ENCODE results near the gene SHANK2. TPM values are rescaled to one million over a fixed set of nuclear protein-coding genes. Genes with fewer than 3 reads are reported as not detected.

Gene SHANK2
- under 1 TPM; 0.12 to 0.28 TPM for total RNA-seq

DNA sequence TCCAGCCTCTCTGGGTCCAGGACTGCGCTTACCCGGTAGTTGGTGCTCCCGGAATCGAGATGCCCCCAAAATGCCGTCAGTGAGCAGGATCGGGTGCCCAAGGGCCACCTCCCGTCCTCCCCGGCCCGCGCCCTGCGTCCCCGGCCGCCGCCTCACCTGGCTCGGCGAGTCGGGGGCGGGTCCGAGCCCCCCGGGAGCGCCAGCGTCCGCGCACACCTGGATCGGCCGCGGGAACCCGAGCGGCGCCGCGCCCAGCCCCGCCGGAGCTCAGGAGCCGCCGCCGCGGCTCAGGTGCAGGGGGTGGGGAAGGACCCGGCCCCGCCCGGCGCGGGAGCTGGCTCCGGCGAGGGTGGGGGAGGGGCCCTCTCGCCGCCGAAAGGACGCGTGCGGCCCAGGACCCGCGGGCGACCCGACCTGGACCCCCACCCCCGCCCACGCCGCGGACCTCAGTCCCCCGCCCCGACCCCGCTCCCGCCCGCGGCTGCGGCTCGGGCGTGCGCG is at the start of gene SHANK2:
Gene SHANK2, minus strand, starts transcription at position 309 of the 501 bp plus-strand sequence. CDS start 105,251 bp downstream, outside the sequence.
- no peak for ATAC-seq (replicated peaks in 1 of 2)
- H3K4me1 Mint-ChIP-seq (ENCODE audit: low read depth): no peaks in the 10 kb centered on the region
- no peak within 1 kb of the TSS for H3K27ac Mint-ChIP-seq
- no peak for DNase-seq
- H3K9me3 Mint-ChIP-seq: no peaks in the 10 kb centered on the region
- H3K4me3 Mint-ChIP-seq: peak within 1 kb of the TSS in 1 of 2 donors; percentile 29
- peaks cover 58% of the 10 kb centered on the region for H3K27me3 Mint-ChIP-seq (ENCODE audit: low read depth)
- no peaks in the 10 kb centered on the region for H3K36me3 Mint-ChIP-seq (ENCODE audit: insufficient read depth in 2 of 2)

- Mint-ChIP-seq H3K27me3 (ENCODE audit: low read depth) (peaks cover 4% of the 10 kb centered on the region), H3K9me3 (no peaks in the 10 kb centered on the region), H3K27ac (no peak overlapping the region), H3K4me3 (no peak overlapping the region), H3K36me3 (ENCODE audit: insufficient read depth in 2 of 2) (no peaks in the 10 kb centered on the region), H3K4me1 (ENCODE audit: low read depth) (no peaks in the 10 kb centered on the region)
- no peak for ATAC-seq (replicated peaks in 1 of 2)
- no peak for DNase-seq
Measured at GRCh38 chr11:71301858-71302533, 49.6 kb upstream of the SHANK2 start.

GRCh38 chr11:71301046-71301857 is 48.9 kb upstream of the SHANK2 start:
- Mint-ChIP-seq H3K4me1 (ENCODE audit: low read depth) (no peaks in the 10 kb centered on the region), H3K4me3 (no peak overlapping the region), H3K27me3 (ENCODE audit: low read depth) (peaks cover 4% of the 10 kb centered on the region), H3K36me3 (ENCODE audit: insufficient read depth in 2 of 2) (no peaks in the 10 kb centered on the region), H3K9me3 (no peaks in the 10 kb centered on the region), H3K27ac (no peak overlapping the region)
- ATAC-seq (replicated peaks in 1 of 2): no peak
- DNase-seq: no peak

GRCh38 chr11:71300187-71300586 is 47.8 kb upstream of the SHANK2 start:
- H3K27me3 Mint-ChIP-seq (ENCODE audit: low read depth): peaks cover 4% of the 10 kb centered on the region
- peaks cover 0 to 3% of the 10 kb centered on the region in 2 donors for H3K9me3 Mint-ChIP-seq

GRCh38 chr11:71298761-71299181 is 46.4 kb upstream of the SHANK2 start:
- Mint-ChIP-seq H3K4me1 (ENCODE audit: low read depth) (no peaks in the 10 kb centered on the region), H3K27me3 (ENCODE audit: low read depth) (peaks cover 4% of the 10 kb centered on the region), H3K9me3 (peaks cover 0 to 3% of the 10 kb centered on the region in 2 donors), H3K27ac (no peak overlapping the region), H3K4me3 (no peak overlapping the region), H3K36me3 (ENCODE audit: insufficient read depth in 2 of 2) (no peaks in the 10 kb centered on the region)
- ATAC-seq (replicated peaks in 1 of 2) (no peak), DNase-seq (no peak)

More at GRCh38 chr11:71300187-71300586, 47.8 kb upstream of the SHANK2 start:
- DNase-seq (no peak), ATAC-seq (replicated peaks in 1 of 2) (no peak)
- H3K4me3 Mint-ChIP-seq: no peak overlapping the region
- no peak overlapping the region for H3K27ac Mint-ChIP-seq
- H3K4me1 Mint-ChIP-seq (ENCODE audit: low read depth): no peaks in the 10 kb centered on the region
- H3K36me3 Mint-ChIP-seq (ENCODE audit: insufficient read depth in 2 of 2): no peaks in the 10 kb centered on the region

- H3K27ac Mint-ChIP-seq: no peak overlapping the region
- DNase-seq: no peak
- no peak for ATAC-seq (replicated peaks in 1 of 2)
- H3K4me1 Mint-ChIP-seq (ENCODE audit: low read depth): no peaks in the 10 kb centered on the region
- peaks cover 2 to 3% of the 10 kb centered on the region in 2 donors for H3K9me3 Mint-ChIP-seq
- H3K27me3 Mint-ChIP-seq (ENCODE audit: low read depth): peaks cover 4% of the 10 kb centered on the region
- H3K4me3 Mint-ChIP-seq: no peak overlapping the region
- H3K36me3 Mint-ChIP-seq (ENCODE audit: insufficient read depth in 2 of 2): no peaks in the 10 kb centered on the region
Measured at GRCh38 chr11:71298016-71298550, 45.7 kb upstream of the SHANK2 start.

DNA sequence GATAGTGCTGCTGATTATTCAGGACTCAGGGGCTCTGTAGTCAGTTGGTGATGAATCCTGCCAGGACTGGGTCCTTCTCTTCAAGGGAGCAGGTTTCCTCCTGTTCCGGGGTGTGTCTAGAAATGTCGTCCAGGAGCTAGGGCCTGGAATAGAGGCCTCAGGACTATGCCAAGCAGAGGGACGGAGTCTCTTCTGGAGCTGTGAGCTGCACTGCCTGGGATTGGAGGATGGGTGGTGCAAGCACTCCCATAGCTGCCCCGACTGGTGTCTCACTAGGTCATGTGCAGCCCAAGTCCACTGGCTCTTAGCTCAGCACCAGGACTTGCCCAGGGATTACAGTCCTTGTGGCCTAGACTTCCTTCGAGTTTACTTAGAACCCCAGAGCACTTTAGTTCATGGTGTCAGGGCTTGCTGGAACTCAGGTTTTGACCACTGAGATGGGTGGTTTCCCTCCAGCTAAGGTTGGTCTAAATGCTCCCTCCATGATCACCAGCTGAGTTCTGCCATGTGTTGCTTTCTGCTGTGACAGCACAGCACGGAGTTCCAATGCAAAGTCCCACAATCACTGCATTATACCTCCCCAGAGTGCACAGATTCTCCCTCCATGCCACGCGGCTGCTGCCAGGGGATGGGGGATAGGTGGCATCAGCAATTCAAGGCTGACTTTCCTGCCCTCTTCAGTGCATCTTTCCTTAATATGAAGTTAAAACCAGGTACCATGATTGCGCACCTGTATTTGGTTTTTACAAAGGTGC is 42.6 kb upstream of the SHANK2 start:
- Mint-ChIP-seq H3K4me1 (ENCODE audit: low read depth) (no peaks in the 10 kb centered on the region), H3K9me3 (peaks cover 3 to 11% of the 10 kb centered on the region in 2 donors), H3K27me3 (ENCODE audit: low read depth) (peaks cover 4% of the 10 kb centered on the region), H3K36me3 (ENCODE audit: insufficient read depth in 2 of 2) (peaks cover 3 to 4% of the 10 kb centered on the region in 2 donors), H3K4me3 (no peak overlapping the region), H3K27ac (no peak overlapping the region)
- ATAC-seq (replicated peaks in 1 of 2) (no peak), DNase-seq (no peak)

GRCh38 chr11:71293961-71294782 is 41.8 kb upstream of the SHANK2 start:
- no peak overlapping the region for H3K27ac Mint-ChIP-seq
- peaks cover 4% of the 10 kb centered on the region for H3K27me3 Mint-ChIP-seq (ENCODE audit: low read depth)
- H3K9me3 Mint-ChIP-seq: peaks cover 6 to 14% of the 10 kb centered on the region in 2 donors
- ATAC-seq (replicated peaks in 1 of 2) (no peak), DNase-seq (no peak)
- no peaks in the 10 kb centered on the region for H3K4me1 Mint-ChIP-seq (ENCODE audit: low read depth)
- H3K36me3 Mint-ChIP-seq (ENCODE audit: insufficient read depth in 2 of 2): peaks cover 5 to 6% of the 10 kb centered on the region in 2 donors
- no peak overlapping the region for H3K4me3 Mint-ChIP-seq

DNA sequence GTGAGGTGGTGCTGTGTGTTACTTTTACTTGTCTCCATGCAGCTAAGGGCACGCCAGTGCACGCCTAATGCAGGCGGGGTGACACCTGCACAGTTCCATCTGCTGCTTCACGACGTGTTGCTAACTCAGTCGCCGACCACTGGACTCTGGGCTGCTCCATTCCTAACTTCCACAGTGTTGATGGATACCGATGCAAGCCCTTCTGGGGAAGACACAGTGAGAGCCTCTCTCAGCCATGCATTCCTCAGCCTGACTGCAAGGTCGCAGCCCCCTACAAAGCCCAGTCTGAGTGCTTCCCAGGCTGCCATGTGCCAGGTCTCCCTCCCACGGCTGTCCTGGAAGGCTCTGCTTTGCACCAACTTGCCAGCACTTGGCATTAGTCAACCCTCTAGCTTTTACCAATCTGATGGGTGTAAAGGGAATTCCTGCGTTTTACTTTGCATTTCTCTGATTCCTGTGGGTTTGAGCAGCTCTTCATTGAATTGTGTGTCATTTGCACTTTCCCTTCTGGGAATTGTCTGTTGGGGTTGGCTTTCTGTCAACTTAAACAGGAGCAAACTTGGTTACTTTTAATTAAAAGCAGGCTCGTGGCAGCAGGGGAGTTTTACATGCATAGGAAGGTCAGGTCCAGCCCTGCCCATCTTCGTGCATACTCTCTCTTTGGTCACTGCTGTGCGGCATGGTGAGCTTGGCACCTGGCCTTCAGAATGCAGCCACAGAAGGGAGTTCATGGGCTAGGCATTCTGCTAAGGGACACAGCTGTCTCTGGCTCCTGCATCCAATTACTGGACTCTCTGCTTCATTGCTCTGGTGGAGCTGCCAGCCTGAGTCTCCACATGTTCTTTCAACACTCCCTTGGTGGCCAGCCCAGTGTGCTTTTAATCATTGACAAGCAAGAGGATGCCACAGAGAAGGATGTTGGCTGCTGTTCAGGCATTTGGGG is 34.6 kb upstream of the SHANK2 start:
- H3K27ac Mint-ChIP-seq: no peak overlapping the region
- H3K4me3 Mint-ChIP-seq: no peak overlapping the region
- peaks cover 3 to 11% of the 10 kb centered on the region in 2 donors for H3K9me3 Mint-ChIP-seq
- ATAC-seq (replicated peaks in 1 of 2) (no peak), DNase-seq (no peak)
- peaks cover 5 to 6% of the 10 kb centered on the region in 2 donors for H3K36me3 Mint-ChIP-seq (ENCODE audit: insufficient read depth in 2 of 2)
- H3K4me1 Mint-ChIP-seq (ENCODE audit: low read depth): no peaks in the 10 kb centered on the region
- no peaks in the 10 kb centered on the region for H3K27me3 Mint-ChIP-seq (ENCODE audit: low read depth)

DNA sequence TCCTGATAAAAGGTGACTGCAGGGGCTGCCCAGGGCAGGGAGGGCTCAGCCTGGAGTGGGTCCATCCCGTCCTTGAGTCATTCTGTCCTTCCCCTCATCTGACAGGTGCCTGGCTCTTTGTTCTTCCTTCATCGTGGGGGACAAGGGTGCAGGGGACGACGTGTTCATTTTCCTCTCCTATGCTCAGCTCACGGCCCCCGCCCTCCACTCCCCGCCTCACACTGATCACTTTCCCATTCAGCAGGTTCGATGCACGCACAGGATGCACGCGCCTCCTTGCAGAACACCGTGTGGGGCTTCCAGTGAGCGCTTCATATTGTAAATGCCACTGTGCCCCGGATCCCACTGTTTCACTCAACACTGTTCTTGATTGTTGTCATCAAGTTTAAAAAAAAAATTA is 32.7 kb upstream of the SHANK2 start:
- H3K27ac Mint-ChIP-seq: no peak overlapping the region
- H3K4me1 Mint-ChIP-seq (ENCODE audit: low read depth): no peaks in the 10 kb centered on the region
- H3K4me3 Mint-ChIP-seq: no peak overlapping the region
- DNase-seq: no peak
- no peak for ATAC-seq (replicated peaks in 1 of 2)
- peaks cover 2 to 3% of the 10 kb centered on the region in 2 donors for H3K36me3 Mint-ChIP-seq (ENCODE audit: insufficient read depth in 2 of 2)
- peaks cover 3 to 4% of the 10 kb centered on the region in 2 donors for H3K9me3 Mint-ChIP-seq
- no peaks in the 10 kb centered on the region for H3K27me3 Mint-ChIP-seq (ENCODE audit: low read depth)

DNA sequence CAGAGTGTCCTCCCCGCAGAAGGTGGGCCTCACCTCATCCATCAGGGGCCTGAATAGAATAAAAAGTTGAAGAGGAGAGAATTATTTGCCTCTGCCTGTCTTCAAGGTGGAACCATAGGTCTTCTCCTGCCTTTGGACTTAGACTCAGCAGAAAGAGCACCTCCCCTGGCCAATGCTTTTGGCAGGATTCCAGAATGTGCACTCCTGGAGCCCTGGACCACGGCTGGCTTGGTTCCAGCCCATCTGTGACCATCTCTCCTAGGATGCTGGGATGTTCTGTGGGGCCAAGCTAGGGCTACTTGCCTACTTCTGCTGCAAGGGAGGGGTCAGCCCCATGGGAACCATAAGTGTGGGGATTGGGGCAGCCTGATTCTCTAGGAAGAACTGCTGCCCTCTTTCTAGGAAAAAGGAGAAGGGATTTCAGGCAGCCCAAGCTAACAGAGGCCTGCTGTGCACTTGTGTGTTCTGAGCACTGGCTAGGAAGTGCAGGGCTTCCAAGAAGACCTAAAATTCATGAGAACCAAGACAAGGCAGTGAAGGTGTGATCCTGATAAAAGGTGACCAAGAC is 32.2 kb upstream of the SHANK2 start:
- H3K27ac Mint-ChIP-seq: no peak overlapping the region
- no peaks in the 10 kb centered on the region for H3K27me3 Mint-ChIP-seq (ENCODE audit: low read depth)
- DNase-seq (no peak), ATAC-seq (replicated peaks in 1 of 2) (no peak)
- no peaks in the 10 kb centered on the region for H3K4me1 Mint-ChIP-seq (ENCODE audit: low read depth)
- H3K4me3 Mint-ChIP-seq: no peak overlapping the region
- H3K9me3 Mint-ChIP-seq: peaks cover under 1% of the 10 kb centered on the region in 2 donors
- peaks cover 0 to under 1% of the 10 kb centered on the region in 2 donors for H3K36me3 Mint-ChIP-seq (ENCODE audit: insufficient read depth in 2 of 2)

All from activated T-cell treated with anti-CD3 and anti-CD28 coated beads, Interleukin-2, amount 50 U/mL, for 72 hours (primary cell).